ENCODE results near the gene TRAF2. TPM values are rescaled to one million over a fixed set of nuclear protein-coding genes. Genes with fewer than 3 reads are reported as not detected.

Gene TRAF2
- total and polyA plus RNA-seq, 2 of the 13 experiments (the other 11 are each of a cell fraction or from before 2014, with no cell fraction given) = 12.4 to 13.6 TPM

GRCh38 chr9:136944519-136945332 is 58.4 kb downstream of the TRAF2 start, which contains the start of the genes C8G and FBXW5 (continued):
- TF ChIP-seq ZNF318 (CRISPR knock-in tag; IDR thresholded peaks at IDR 0.05) (no peak), CTCF (CRISPR knock-in tag; IDR thresholded peaks at IDR 0.05) (peak; percentile 92), ATF4 (CRISPR knock-in tag; IDR thresholded peaks at IDR 0.05) (no peak), REXO4 (CRISPR knock-in tag; IDR thresholded peaks at IDR 0.05; ENCODE audit: borderline replicate concordance) (no peak), TARDBP (CRISPR knock-in tag; IDR thresholded peaks at IDR 0.05) (peak; percentile 16; the same call in 1 of the 2 replicates), PRDM10 (CRISPR knock-in tag; IDR thresholded peaks at IDR 0.05; ENCODE audit: low read depth) (no peak), TOE1 (CRISPR knock-in tag; IDR thresholded peaks at IDR 0.05) (no peak), ZNF788 (CRISPR knock-in tag; IDR thresholded peaks at IDR 0.05; ENCODE audit: borderline replicate concordance) (peak; percentile 74; the same call in 1 of the 2 replicates), U2AF2 (IDR thresholded peaks at IDR 0.05; ENCODE audit: low read depth, low read length) (no peak)
